Posterior cingulate gyrus (tissue), 11 donors: ENCODE results near the gene RTN4.
"Not testable (repeated sequence)": the region's sequence is repeated elsewhere in the genome, so short reads cannot be mapped to it uniquely, and the experiment has no call there.

Experiments
- DNase-seq, 10 donors: peaks; one replicate each; pipeline versions ENCODE4 v3.0.0 to v3.0.0-alpha.2; 2020 to 2021; ENCODE audit warnings: mixed read lengths in 3 of 10
- intact Hi-C: fragments of 100-400 bp; cut with DNase I; formaldehyde crosslinking; loops from one replicate; pipeline ENCODE4 v1.15.1; 2023

Gene RTN4

GRCh38 chr2:55012672-55013484, 37.4 kb downstream of the RTN4 start:
- DNase-seq = no peak
- intact Hi-C loops = loop anchor here (5.0 kb wide), 1 partner anchor 111 kb away; no protein-coding TSS in a partner anchor

- intact Hi-C loops = loop anchor here (5.0 kb wide), 1 partner anchor 110 kb away; no protein-coding TSS in a partner anchor
- no peak for DNase-seq
Observed at GRCh38 chr2:55011831-55012671, 38.2 kb downstream of the RTN4 start.

- DNase-seq = no peak
Observed at GRCh38 chr2:55010915-55011314, 39.3 kb downstream of the RTN4 start.

GRCh38 chr2:55010149-55010591, 40.1 kb downstream of the RTN4 start:
- DNase-seq = peak in 9 of 10 donors; percentile 27 to 90 (median 54)
- intact Hi-C loops = loop anchor here (5.0 kb wide), 1 partner anchor 108 kb away; no protein-coding TSS in a partner anchor

More at GRCh38 chr2:55010915-55011314, 39.3 kb downstream of the RTN4 start:
- intact Hi-C loops = loop anchor here (5.0 kb wide), 1 partner anchor 109 kb away; no protein-coding TSS in a partner anchor

DNA sequence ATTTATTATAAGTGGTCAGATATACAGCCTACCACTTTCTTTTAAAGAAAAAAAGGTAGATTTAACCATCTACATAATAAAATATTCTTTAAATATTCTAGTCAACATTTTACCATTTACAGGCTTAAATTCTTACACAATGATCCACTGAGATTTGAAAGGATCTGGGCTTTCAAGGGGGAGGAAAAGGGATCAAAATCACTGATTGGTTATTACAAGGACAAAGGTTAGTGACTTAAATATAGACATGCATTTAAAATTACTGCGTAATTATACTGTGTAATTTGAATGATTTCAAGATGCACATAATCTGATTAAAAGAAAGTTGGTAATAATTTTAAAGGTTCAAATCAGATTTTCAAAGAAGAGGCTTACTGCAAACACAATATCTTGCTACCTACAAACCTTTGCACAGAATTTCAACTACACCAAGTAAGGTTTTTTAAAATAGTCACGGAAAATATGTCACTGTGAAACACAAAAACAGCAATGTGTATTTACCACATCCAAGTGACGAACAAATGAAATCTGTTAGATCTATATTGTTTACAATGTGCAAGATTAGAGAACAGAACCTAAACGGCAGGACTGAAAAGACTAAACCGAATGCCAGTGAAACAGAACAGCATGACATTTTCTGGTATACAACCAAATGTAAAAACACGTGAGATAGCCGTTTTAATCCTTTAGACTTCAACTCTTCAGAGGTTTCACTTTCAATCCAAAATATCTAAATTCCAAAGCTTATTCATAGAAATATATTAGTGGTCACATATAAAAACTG, 40.8 kb downstream of the RTN4 start:
- no peak for DNase-seq
- intact Hi-C loops = loop anchor here (2.0 to 5.0 kb wide), 2 partner anchors 107 to 283 kb away; no protein-coding TSS in a partner anchor

DNA sequence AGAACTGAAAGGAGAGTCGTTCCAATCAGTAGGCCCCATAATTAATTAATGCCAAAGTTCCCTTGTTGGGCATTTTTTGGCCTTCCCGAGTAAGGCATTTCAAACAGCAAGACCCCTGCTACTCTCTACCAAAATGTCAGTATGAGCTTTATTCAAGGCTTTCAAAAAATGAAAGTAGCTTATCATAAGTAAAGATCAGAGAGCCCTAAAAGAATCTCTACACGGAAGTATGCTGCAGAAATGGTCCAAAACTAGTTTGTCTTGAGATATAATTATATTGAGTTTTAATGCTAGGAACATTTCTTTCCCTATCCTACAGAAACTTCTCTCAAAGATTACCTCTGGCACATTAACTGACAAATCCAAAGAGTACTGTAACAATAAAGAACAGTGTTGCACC, 43.9 kb downstream of the RTN4 start:
- intact Hi-C loops = no loop called here
- DNase-seq = no peak

DNA sequence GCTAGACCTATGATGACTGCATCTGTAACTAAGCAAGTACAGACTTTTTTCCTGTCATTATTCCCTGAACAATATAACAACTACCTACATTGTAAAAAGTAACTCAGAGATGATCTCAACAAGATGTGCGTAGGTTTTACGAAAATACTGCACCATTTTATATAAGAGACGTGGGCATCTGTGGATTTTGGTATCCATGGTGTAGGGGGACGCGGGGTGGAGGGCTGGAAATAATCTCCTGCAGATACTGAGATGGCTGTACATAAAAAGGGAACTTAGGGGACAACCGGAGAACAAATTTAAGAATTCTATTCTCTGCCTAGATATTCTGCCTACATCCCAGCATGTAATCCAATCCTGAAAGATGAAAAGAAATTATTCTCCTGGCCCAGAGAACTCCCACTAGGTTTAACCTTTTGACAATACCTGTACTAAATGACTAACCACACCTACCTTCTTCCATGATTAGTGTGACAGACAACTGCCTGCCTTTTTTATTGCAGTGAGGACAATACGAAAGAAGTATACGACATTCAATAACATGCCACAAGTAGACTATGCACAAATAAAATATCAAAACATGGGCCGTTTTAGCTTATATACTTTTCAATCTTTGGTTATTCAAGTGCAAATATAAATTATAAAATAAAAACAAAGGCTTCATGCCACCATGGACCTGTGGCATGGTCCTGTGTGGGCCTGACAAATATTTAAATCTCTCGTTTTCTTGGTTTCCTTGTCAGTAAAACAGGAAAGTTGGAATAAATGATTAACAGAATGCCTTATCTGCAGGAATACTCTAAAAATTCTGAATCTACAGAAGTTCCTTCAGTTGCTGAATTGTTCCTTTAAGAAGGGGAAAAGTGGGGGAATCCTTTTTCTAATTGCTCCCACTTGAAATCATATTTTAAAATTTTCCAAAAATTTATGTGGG, 46.3 kb downstream of the RTN4 start:
- DNase-seq = peak in 1 of 10 donors; percentile 68
- intact Hi-C loops = no loop called here

- intact Hi-C loops = no loop called here
Observed at GRCh38 chr2:55001716-55002115, 48.5 kb downstream of the RTN4 start.

GRCh38 chr2:55000341-55000740, 49.9 kb downstream of the RTN4 start:
- intact Hi-C loops = no loop called here

More at GRCh38 chr2:55001716-55002115, 48.5 kb downstream of the RTN4 start:
- no peak for DNase-seq

DNA sequence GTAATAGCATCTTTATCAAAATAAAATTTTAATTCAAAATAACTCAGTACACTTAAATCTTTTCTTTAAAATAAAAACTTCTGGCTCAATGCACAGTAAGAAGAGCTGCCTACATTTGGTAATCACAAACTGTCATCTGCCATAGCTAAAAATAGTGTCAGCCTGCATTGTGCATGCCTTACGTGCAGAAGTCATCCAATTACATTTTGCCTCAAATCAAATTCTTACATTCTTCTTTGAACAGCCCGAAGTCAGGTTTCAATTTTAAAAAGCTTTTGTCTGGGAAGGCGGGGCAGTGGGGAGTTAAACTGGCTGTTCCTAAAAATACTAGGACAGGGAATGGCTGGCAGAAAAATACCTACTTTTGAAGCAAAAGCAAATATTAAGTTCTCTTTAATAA, 51.1 kb downstream of the RTN4 start:
- DNase-seq = no peak
- intact Hi-C loops = no loop called here

More at GRCh38 chr2:55000341-55000740, 49.9 kb downstream of the RTN4 start:
- no peak for DNase-seq

DNA sequence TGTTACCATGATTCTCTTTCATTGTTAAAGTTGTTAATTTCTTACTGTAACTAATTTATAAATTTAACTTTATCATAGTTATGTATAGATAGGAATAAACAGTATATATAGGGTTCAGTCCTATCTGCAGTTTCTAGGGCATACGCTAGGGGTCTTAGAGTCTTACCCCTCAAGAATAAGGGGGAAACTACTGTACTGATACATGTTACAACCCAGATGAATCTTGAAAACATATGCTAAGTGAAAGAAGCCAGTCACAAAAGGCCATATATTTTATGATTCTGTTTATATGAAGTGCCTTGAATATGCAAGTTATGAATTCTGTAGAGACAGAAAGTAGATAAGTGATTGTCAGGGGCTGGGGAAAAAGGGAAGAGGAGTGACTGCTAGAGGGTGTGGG, 52.4 kb downstream of the RTN4 start:
- intact Hi-C loops = no loop called here
- no peak for DNase-seq

DNA sequence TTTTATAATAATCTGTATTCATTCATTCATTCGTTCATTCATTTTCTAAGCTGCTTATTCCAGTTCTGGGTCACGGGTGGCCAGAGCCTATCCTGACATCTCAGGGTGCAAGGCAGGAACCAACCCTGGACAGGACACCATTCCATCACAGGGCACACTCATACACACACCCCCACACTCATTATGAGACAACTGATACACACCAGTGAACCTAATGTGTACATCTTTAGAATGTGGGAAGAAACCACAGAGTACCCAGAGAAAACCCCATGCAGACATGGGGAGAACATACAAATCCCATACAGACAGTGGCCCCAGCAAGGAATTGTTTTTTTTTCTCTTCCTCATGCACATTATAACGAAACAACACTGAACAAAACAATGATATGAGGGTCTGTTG, 54.7 kb downstream of the RTN4 start:
- DNase-seq = no peak
- intact Hi-C loops = no loop called here

GRCh38 chr2:54990694-54991093, 59.6 kb downstream of the RTN4 start:
- DNase-seq, intact Hi-C loops: not testable (repeated sequence)

DNA sequence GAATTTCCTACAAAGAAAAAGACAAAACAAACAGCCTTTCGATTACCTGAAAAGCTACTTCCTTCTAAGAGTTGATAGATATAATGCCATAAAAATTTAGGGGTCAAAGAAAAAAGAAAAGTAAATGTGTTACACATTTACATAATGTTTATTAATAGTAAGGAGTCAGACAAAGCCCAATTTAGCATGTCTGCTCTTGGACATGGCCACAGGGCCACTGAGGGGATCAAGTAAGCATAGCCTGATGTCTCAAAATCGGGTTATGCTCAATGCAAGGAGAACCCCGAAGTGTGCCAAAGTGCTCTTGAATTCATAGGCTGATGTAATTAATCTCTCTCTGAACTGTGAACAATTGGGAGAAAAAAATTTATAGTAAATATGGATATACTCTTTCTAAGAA, 61.6 kb downstream of the RTN4 start:
- DNase-seq = no peak

DNA sequence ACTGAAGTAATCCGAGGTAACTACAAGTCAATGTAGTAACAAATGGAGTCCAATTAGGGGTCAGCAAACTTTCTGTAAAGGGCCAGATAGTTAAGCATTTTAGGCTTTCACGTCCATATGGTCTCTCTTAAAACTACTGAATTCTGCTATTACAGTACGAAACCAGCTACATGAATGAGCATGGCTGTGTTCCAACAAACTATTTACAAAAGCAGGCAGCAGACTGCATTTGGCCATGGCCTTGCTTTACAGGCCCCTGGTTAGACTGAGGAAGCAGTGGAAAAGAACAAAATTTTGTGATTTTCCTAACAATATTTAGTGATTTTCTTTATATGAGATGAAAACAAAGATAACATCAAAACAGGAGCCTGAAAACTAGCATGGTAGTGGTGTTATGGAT, 64.0 kb downstream of the RTN4 start:
- intact Hi-C loops = no loop called here
- no peak for DNase-seq

More for the DNA sequence above, 61.6 kb downstream of the RTN4 start:
- intact Hi-C loops = no loop called here

DNA sequence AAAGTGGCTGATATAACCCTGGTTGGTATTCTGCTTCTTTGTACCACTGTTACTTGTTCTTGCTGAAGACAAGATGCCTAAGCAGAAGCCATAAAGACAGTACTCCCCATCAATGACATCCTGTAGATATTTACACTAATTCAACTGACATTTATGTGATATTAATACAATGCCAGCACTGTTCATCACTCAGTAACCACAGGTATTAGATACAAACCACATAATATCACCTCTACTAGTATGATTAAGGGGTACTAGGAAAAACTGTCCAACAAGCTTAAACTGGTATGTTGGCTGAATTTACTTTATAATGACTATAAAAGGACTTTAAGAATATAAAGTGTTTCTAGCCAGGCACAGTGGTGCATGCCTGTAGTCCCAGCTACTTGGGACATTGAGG, 65.8 kb downstream of the RTN4 start:
- intact Hi-C loops = no loop called here
- no peak for DNase-seq

GRCh38 chr2:54983345-54984220, 66.7 kb downstream of the RTN4 start:
- no peak for DNase-seq
- intact Hi-C loops = no loop called here

DNA sequence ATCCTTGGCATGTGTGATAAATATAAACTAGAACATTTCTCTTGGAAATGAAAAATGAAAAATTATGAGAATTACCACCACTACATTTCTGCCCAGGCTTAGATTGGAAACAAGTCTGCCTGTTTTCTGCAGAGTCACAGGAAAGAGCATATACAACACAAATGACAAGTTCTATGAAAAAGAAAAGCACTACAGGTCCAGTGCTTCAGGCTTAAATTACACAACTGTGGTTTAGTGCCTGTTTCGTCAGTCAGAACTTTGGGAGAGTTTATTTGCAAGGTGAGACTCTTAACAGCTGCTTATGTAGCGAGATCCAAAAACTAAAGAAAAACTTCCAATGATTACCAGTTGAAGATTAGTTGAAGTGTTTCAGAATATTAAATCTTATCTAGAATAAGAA, 68.9 kb downstream of the RTN4 start:
- intact Hi-C loops = no loop called here
- DNase-seq = no peak
